SU-DHL-6 (cell line): ENCODE measurements around the gene AMN.

Source experiments
- H2AFZ ChIP-seq: fragments of 200-600 bp; sonication (generic); 2 replicates; pipeline ENCODE4 v1.6.1; 2014; ENCODE audit warnings: low read depth, mild to moderate bottlenecking, moderate library complexity, mixed read lengths, antibody characterized with exemption, low read length; ENCODE audit not compliant: severe bottlenecking
- H3F3A ChIP-seq: fragments of 200-600 bp; shearing (Covaris generic); 2 replicates; pipeline ENCODE4 v1.6.0; 2016; ENCODE audit warnings: antibody characterized with exemption, mild to moderate bottlenecking; ENCODE audit not compliant: insufficient read depth
- H3K27ac ChIP-seq: fragments of 200-600 bp; sonication (generic); 2 replicates; pipeline ENCODE4 v1.5.1; 2016; ENCODE audit warnings: low read depth, mild to moderate bottlenecking, low read length, moderate library complexity, mixed read lengths
- H3K27me3 ChIP-seq: fragments of 200-600 bp; sonication (generic), shearing (Covaris generic); 2 replicates; pipeline ENCODE4 v1.6.0; 2014; ENCODE audit warnings: mild to moderate bottlenecking, low read length
- H3K36me3 ChIP-seq: fragments of 200-600 bp; sonication (generic); 2 replicates; pipeline ENCODE4 v1.6.1; 2014; ENCODE audit warnings: mild to moderate bottlenecking, low read length, mixed read lengths
- H3K4me2 ChIP-seq: fragments of 300-600, 200-600 bp; shearing (Covaris generic), sonication (generic); 2 replicates; pipeline ENCODE4 v1.6.0; 2014; ENCODE audit warnings: low read length, low read depth, mild to moderate bottlenecking; ENCODE audit not compliant: poor library complexity, severe bottlenecking
- H3K4me3 ChIP-seq: fragments of 200-600 bp; sonication (generic); 2 replicates; pipeline ENCODE4 v1.5.1; 2014; ENCODE audit warnings: antibody characterized with exemption, low read length, mild to moderate bottlenecking, mixed read lengths; ENCODE audit not compliant: insufficient read depth, poor library complexity, severe bottlenecking
- H3K79me2 ChIP-seq: fragments of 200-600 bp; sonication (generic); 2 replicates; pipeline ENCODE4 v1.6.1; 2014; ENCODE audit warnings: mild to moderate bottlenecking, low read length, moderate library complexity; ENCODE audit not compliant: insufficient read depth
- H3K9ac ChIP-seq: fragments of 200-600 bp; sonication (generic); 2 replicates; pipeline ENCODE4 v1.7.0; 2014; ENCODE audit warnings: mild to moderate bottlenecking, low read length
- H3K9me2 ChIP-seq: fragments of 200-600 bp; sonication (generic); replicated peaks from 2 replicates; pipeline ENCODE4 v1.6.1; 2014; ENCODE audit warnings: low read length; ENCODE audit not compliant: insufficient read depth
- H3K9me3 ChIP-seq: fragments of 200-600 bp; sonication (generic); 2 replicates; pipeline ENCODE4 v1.6.1; 2014; ENCODE audit warnings: low read length, mixed read lengths; ENCODE audit not compliant: insufficient read depth
- H4K20me1 ChIP-seq: fragments of 200-600 bp; sonication (generic); 2 replicates; pipeline ENCODE4 v1.6.1; 2014; ENCODE audit warnings: low read depth, mild to moderate bottlenecking, antibody characterized with exemption, low read length, moderate library complexity, mixed read lengths
- CTCF ChIP-seq: fragments of 200-600 bp; sonication (generic); IDR thresholded peaks from one replicate; pipeline ENCODE4 v1.5.1; 2017; ENCODE audit warnings: antibody characterized with exemption, mild to moderate bottlenecking, low read length, moderate library complexity; ENCODE audit not compliant: insufficient read depth, poor library complexity, severe bottlenecking
- EZH2phosphoT487 ChIP-seq: fragments of 200-600 bp; sonication (generic), shearing (Covaris generic); conservative IDR thresholded peaks from 2 replicates; pipeline ENCODE4 v1.6.1; 2018; ENCODE audit warnings: mild to moderate bottlenecking, antibody characterized with exemption, low read length, moderate library complexity, mixed read lengths

The AMN gene

GRCh38 chr14:102945346-102946130 lies 23.1 kb downstream of the AMN start:
- Histone ChIP-seq H3K36me3 (no peaks in the 10 kb centered on the region), H3K27ac (no peak overlapping the region), H3K4me3 (no peak overlapping the region), H3K9ac (no peak overlapping the region), H3K4me2 (no peak overlapping the region), H3K9me2 (no peaks in the 10 kb centered on the region), H3K27me3 (no peaks in the 10 kb centered on the region), H4K20me1 (no peaks in the 10 kb centered on the region), H3K9me3 (no peaks in the 10 kb centered on the region), H3K79me2 (no peaks in the 10 kb centered on the region), H3F3A (peaks cover 11% of the 10 kb centered on the region), H2AFZ (no peak overlapping the region)
- no peak for TF ChIP-seq CTCF
- no peak for TF ChIP-seq EZH2phosphoT487

GRCh38 chr14:102947321-102948103 lies 25.0 kb downstream of the AMN start:
- Histone ChIP-seq H3K4me3 (no peak overlapping the region), H3K9me2 (no peaks in the 10 kb centered on the region), H3K36me3 (no peaks in the 10 kb centered on the region), H3F3A (peaks cover 4% of the 10 kb centered on the region; the same call in 1 of the 2 replicates), H3K9ac (no peak overlapping the region), H3K27ac (no peak overlapping the region), H2AFZ (no peak overlapping the region), H3K27me3 (no peaks in the 10 kb centered on the region), H3K79me2 (no peaks in the 10 kb centered on the region), H3K9me3 (no peaks in the 10 kb centered on the region), H4K20me1 (no peaks in the 10 kb centered on the region), H3K4me2 (peak overlapping the region; percentile 52)
- no peak for TF ChIP-seq EZH2phosphoT487
- no peak for TF ChIP-seq CTCF

- H3K9ac ChIP-seq: no peak overlapping the region
- H4K20me1 ChIP-seq: no peaks in the 10 kb centered on the region
- H3K9me2 ChIP-seq: no peaks in the 10 kb centered on the region
- no peaks in the 10 kb centered on the region for H3K36me3 ChIP-seq
- no peaks in the 10 kb centered on the region for H3K79me2 ChIP-seq
- no peak overlapping the region for H2AFZ ChIP-seq
- H3K9me3 ChIP-seq: no peaks in the 10 kb centered on the region
- H3K27ac ChIP-seq: peak overlapping the region; percentile 61
- TF ChIP-seq EZH2phosphoT487 (no peak), CTCF (no peak)
- H3K4me2 ChIP-seq: peak overlapping the region; percentile 26
- 0 out of 2 replicates have a peak, but pooled peaks cover 4% of the 10 kb centered on the region for H3F3A ChIP-seq
- H3K4me3 ChIP-seq: no peak overlapping the region
- no peaks in the 10 kb centered on the region for H3K27me3 ChIP-seq
Observed at GRCh38 chr14:102948698-102949061, 26.2 kb downstream of the AMN start.
